Fibroblast of skin of scalp (primary cell): ENCODE measurements around the gene CCNE1.

Experiments used
- DNase-seq: peaks from one replicate; pipeline ENCODE4 v3.0.0-alpha.2; 2013

Gene CCNE1

GRCh38 chr19:29845574-29846176, 33.9 kb downstream of the CCNE1 start:
- peak; percentile 4 for DNase-seq

GRCh38 chr19:29849208-29849607, 37.4 kb downstream of the CCNE1 start:
- DNase-seq: no peak

GRCh38 chr19:29850482-29850881, 38.7 kb downstream of the CCNE1 start:
- DNase-seq: no peak

DNA sequence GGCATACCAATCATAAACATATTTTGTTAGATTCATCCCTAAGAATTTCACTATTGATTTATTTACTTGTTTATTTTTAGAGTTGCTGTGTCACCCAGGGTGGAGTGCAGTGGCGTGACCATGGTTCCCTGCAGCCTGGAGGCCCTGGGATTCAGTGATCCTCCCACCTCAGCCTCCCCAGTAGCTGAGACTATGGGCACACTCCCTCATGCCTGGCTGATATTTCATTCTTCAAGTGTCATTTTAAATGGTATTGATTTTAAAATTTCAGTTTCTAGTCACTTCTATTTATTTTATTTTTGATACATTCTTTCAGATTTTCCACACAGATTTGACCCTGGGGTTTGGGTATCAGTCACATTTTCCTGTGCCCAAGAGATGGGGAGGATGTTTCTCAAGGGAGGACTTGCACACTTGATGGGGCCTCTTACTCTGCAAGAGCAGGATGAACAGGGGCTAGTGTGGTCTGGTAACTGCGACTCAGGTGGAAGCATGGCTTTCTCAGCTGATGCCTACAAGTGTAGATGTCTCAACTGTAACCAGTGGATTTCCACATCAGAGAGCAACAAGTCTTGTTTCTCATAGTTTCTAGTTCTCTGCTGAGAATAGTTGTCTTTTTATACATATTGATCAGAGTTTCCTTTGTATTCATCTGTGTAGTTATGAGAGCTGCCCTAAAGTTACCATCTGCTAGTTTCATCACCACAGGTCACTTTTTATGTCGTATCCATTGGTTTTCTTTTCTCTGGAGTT, 40.2 kb downstream of the CCNE1 start:
- no peak for DNase-seq

- DNase-seq: no peak
Observed at GRCh38 chr19:29854033-29854432, 42.2 kb downstream of the CCNE1 start.

DNA sequence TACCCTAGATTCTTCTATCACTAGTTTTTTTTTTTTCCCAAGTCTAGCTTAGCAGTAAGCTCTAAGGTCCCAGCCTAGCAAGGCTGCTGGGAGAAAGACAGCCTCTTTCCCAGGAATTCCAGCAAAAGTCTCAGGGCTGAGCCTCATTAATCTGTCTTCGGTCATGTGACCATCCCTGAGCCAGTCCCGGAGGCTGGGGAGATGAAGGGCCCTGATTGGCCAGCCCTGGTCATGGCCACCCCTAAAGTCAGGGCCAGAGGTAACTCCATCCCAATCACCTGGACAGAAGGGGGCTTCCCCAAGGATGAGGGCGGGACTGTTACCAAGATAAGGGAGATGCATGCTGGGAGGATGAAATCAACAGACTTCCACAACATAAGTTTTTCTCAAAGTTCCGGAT, 43.3 kb downstream of the CCNE1 start:
- no peak for DNase-seq

DNA sequence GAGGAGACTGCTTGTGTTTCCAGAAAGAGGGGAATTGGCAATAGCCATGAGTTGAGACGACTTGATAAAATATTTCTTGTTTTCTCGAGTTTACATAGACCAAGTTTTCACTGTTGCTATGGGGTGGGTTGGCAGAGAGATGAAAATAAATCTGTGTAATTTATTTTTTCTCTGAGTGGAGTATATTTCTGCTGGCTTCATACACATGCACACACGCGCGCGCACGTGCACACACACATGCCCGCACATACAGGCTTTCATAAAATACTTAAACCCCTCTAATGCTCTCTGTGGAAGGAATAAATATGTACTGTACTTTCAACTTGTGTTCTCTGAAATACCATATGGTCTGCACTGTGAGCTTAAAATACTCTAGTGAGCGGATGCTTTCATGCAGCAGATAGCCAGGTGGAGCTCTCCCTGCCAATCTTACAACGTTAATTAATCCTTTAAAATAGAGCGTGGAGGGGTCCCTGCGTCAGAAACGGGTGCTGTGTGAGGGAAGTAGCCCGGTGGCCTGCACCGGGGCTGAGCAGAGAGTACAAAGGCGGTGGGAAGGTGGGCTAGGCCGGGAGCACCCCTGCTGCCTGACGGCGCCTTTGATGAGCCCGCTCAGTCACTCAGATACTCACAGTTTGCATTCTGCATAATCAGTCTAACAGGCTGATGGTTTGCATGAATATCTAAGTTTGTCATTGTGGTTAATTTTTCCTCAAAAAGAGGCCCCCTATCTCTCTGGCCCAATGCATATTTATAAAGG, 44.1 kb downstream of the CCNE1 start:
- no peak for DNase-seq

GRCh38 chr19:29858000-29858596, 46.3 kb downstream of the CCNE1 start:
- DNase-seq: no peak

- no peak for DNase-seq
Observed at GRCh38 chr19:29858621-29859020, 46.8 kb downstream of the CCNE1 start.

- DNase-seq: no peak
Observed at GRCh38 chr19:29860492-29860891, 48.7 kb downstream of the CCNE1 start.

GRCh38 chr19:29861574-29861973, 49.8 kb downstream of the CCNE1 start:
- no peak for DNase-seq

DNA sequence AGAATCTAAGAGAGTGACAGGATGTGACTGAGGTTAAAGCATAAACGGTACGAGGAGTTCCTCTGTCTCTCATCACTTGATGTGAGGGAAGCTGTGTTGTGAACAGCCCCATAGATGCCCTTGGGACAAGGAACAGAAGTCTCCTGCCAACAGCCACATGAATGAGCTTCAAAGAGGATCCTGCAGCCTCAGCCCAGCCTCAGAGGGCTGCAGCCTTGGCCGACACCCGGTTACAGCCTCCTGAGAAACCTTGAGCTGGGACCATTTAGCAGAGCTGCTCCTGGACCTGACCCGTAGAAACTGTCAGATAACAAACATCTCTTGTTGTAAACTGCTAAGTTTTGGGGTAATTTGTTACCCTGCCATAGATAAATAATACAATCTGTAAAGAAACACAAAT, 54.2 kb downstream of the CCNE1 start:
- no peak for DNase-seq

GRCh38 chr19:29867984-29868383, 56.2 kb downstream of the CCNE1 start:
- no peak for DNase-seq

DNA sequence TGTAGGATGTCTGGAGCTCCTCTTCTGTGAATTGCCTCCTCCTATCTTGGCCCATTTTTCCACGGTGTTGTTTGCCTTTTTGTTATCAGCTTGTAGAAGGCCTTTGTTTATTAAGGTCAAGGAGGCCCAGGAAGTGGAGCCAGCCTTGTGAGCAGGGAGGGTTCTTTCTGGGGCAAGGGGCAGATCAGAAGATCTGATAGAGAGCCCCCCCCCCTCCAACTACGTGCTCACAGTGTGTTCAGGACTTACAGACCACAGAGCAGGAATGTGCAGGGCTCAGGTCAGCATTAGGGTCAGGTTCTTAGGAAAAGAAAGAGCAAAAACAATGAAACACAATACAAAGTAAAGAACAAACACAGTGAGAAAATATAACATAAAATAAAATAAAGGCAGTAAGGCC, 59.4 kb downstream of the CCNE1 start:
- DNase-seq: no peak

DNA sequence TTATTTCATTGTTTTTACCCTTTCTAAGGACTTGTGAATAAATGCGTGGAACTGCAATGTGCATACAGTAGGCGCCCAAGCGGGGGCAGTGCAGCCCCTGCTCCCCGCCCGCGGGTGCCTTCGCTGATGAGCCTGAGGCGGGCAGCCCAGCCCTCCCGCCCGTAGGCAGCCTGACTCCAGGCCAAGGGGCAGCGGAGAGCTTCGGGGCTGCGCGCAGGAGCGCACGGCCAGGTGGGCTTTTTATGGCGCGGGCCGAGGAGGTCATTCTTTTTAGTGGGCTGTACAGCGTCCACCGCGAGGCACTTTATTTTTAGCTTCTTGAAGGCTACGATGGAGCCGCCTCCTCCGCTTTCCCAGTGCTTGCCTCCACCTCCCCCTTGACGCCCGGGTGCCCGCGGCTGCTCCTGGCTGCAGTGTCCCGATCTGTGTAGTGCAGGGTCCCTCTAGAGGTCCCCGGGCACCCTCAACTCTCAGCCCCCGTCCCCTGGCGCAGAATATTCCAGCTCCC, 60.5 kb downstream of the CCNE1 start:
- DNase-seq: peak; percentile 23

DNA sequence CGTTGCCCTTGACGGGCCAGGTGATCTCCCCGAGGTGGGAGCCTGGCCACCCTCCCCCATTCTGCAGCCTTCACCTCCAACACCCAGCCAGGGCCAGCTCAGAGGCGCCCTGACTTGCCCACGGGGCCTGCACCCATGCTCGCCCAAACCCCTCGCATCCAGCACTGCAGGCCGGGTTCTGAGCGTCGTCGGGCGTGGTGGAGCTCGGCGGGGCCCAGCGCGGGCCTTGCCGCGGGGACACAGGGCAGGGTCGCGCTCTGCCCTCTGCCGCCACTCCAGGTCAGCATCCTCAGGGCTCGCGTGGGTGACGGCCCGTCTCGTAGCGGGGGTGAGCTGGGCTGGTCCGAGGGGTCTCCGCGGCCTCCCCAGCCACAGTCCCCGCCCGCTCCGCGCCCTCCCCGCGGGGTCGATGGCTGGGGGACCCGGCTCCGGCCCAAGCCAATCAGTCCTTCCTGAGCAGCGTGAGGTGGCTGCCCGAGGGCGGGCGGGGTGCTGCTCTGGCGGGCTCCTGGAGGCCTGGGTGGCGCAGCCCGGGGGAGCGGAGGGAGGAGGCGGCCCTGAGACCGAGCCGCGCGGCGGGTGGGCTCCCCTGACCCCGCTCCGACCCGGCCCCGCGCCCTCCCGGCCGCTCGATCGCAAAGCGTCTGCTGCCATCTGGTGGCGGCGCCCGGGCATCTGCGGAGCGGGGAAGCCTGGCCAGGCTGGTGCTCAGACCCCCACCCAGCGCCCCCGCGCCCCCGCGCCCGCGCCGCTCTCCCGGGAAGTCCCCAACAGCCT, 61.4 kb downstream of the CCNE1 start:
- peak; percentile 48 for DNase-seq
